ENCODE measurements around the gene RXFP2.

GRCh38 chr13:31774186-31774750 lies 34.9 kb downstream of the RXFP2 start:
- TF ChIP-seq ZNF785 (tag by site-specific recombination; IDR thresholded peaks at IDR 0.05) (no peak), REPIN1 (tag by site-specific recombination; IDR thresholded peaks at IDR 0.05; ENCODE audit: low read depth) (no peak), ZFP41 (tag by site-specific recombination; IDR thresholded peaks at IDR 0.05; ENCODE audit: borderline replicate concordance) (no peak), ZNF155 (tag by site-specific recombination; IDR thresholded peaks at IDR 0.05) (no peak), ZNF404 (tag by site-specific recombination; IDR thresholded peaks at IDR 0.05) (no peak), SP2 (tag by site-specific recombination; IDR thresholded peaks at IDR 0.05) (no peak), ZFHX2 (tag by site-specific recombination; conservative IDR thresholded peaks at IDR 0.05) (no peak), ZBTB49 (tag by site-specific recombination; IDR thresholded peaks at IDR 0.05; ENCODE audit: low read depth) (no peak)
- TF ChIP-seq, protein P1, sequence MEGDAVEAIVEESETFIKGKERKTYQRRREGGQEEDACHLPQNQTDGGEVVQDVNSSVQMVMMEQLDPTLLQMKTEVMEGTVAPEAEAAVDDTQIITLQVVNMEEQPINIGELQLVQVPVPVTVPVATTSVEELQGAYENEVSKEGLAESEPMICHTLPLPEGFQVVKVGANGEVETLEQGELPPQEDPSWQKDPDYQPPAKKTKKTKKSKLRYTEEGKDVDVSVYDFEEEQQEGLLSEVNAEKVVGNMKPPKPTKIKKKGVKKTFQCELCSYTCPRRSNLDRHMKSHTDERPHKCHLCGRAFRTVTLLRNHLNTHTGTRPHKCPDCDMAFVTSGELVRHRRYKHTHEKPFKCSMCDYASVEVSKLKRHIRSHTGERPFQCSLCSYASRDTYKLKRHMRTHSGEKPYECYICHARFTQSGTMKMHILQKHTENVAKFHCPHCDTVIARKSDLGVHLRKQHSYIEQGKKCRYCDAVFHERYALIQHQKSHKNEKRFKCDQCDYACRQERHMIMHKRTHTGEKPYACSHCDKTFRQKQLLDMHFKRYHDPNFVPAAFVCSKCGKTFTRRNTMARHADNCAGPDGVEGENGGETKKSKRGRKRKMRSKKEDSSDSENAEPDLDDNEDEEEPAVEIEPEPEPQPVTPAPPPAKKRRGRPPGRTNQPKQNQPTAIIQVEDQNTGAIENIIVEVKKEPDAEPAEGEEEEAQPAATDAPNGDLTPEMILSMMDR (tag by site-specific recombination; IDR thresholded peaks at IDR 0.05), result no peak
- TF ChIP-seq, protein P2, sequence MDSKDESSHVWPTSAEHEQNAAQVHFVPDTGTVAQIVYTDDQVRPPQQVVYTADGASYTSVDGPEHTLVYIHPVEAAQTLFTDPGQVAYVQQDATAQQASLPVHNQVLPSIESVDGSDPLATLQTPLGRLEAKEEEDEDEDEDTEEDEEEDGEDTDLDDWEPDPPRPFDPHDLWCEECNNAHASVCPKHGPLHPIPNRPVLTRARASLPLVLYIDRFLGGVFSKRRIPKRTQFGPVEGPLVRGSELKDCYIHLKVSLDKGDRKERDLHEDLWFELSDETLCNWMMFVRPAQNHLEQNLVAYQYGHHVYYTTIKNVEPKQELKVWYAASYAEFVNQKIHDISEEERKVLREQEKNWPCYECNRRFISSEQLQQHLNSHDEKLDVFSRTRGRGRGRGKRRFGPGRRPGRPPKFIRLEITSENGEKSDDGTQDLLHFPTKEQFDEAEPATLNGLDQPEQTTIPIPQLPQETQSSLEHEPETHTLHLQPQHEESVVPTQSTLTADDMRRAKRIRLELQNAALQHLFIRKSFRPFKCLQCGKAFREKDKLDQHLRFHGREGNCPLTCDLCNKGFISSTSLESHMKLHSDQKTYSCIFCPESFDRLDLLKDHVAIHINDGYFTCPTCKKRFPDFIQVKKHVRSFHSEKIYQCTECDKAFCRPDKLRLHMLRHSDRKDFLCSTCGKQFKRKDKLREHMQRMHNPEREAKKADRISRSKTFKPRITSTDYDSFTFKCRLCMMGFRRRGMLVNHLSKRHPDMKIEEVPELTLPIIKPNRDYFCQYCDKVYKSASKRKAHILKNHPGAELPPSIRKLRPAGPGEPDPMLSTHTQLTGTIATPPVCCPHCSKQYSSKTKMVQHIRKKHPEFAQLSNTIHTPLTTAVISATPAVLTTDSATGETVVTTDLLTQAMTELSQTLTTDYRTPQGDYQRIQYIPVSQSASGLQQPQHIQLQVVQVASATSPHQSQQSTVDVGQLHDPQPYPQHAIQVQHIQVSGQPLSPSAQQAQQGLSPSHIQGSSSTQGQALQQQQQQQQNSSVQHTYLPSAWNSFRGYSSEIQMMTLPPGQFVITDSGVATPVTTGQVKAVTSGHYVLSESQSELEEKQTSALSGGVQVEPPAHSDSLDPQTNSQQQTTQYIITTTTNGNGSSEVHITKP (tag by site-specific recombination; IDR thresholded peaks at IDR 0.05), result no peak
